Gastroesophageal sphincter (tissue), 3 donors: ENCODE measurements around the gene PGLYRP2.

Source experiments
- POLR2AphosphoS5 ChIP-seq: sonication (generic); formaldehyde crosslinking; IDR thresholded peaks from one replicate; pipeline ENCODE4 v1.6.1; 2017; ENCODE audit warnings: antibody characterized with exemption
- TF ChIP-seq, protein P1 (sequence below), 4 experiments: fragments of 200-600 bp in 2 of 4; fragments of 450-650 bp in 2 of 4; sonication (generic) in 1 of 4; IDR thresholded peaks; one replicate each; pipeline ENCODE4 v1.5.1; 2017 to 2019; ENCODE audit warnings: antibody characterized with exemption in 4 of 4, mild to moderate bottlenecking in 2 of 4, moderate library complexity in 2 of 4

DNA sequence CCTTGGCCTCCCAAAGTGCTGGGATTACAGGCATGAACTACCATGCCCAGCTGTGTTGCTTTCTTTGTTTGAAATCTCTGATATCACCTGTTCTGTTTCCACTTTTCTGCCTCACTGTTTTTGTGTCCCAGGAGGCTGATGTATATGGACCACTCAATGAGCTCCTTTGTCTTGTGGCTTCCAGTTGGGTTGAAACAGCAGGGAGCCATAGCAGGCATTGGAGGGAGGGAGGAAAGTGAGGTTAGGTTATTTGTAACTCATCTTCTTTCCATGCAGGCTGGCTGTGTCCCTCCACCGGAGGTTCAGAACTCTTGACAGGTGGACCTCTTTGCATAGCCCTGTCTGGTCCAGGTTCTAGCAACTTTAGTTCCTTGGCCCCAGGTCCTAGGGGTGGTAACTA, 23.0 kb upstream of the PGLYRP2 start:
- TF ChIP-seq POLR2AphosphoS5: no peak
- TF ChIP-seq, protein P1, sequence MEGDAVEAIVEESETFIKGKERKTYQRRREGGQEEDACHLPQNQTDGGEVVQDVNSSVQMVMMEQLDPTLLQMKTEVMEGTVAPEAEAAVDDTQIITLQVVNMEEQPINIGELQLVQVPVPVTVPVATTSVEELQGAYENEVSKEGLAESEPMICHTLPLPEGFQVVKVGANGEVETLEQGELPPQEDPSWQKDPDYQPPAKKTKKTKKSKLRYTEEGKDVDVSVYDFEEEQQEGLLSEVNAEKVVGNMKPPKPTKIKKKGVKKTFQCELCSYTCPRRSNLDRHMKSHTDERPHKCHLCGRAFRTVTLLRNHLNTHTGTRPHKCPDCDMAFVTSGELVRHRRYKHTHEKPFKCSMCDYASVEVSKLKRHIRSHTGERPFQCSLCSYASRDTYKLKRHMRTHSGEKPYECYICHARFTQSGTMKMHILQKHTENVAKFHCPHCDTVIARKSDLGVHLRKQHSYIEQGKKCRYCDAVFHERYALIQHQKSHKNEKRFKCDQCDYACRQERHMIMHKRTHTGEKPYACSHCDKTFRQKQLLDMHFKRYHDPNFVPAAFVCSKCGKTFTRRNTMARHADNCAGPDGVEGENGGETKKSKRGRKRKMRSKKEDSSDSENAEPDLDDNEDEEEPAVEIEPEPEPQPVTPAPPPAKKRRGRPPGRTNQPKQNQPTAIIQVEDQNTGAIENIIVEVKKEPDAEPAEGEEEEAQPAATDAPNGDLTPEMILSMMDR (IDR thresholded peaks at IDR 0.05): no peak
